Neuron (in vitro differentiated cells): ENCODE measurements around the gene CASQ2.

ENCODE experiments used
- H2AFZ ChIP-seq: one replicate; pipeline ENCODE4 v1.6.1; 2013; ENCODE audit warnings: low read depth, mild to moderate bottlenecking, inconsistent platforms, low read length, moderate library complexity
- H3K27me3 ChIP-seq: one replicate; pipeline ENCODE4 v1.6.1; 2013; ENCODE audit warnings: low read length; ENCODE audit not compliant: insufficient read depth
- H3K36me3 ChIP-seq: one replicate; pipeline ENCODE4 v1.6.1; 2013; ENCODE audit warnings: low read length; ENCODE audit not compliant: insufficient read depth
- H3K4me1 ChIP-seq: one replicate; pipeline ENCODE4 v1.6.1; 2013; ENCODE audit warnings: low read length; ENCODE audit not compliant: insufficient read depth
- H3K4me3 ChIP-seq: 2 replicates; pipeline ENCODE4 v1.5.1; 2013; ENCODE audit warnings: mild to moderate bottlenecking, low read length, moderate library complexity
- H3K9me3 ChIP-seq: one replicate; pipeline ENCODE4 v1.6.1; 2013; ENCODE audit warnings: low read length

The CASQ2 gene

GRCh38 chr1:115655916-115656315 lies 112.6 kb downstream of the CASQ2 start:
- H3K4me1 ChIP-seq, result peaks cover 10% of the 10 kb centered on the region
- no peaks in the 10 kb centered on the region for H3K27me3 ChIP-seq
- peaks cover 2% of the 10 kb centered on the region for H3K9me3 ChIP-seq
- no peaks in the 10 kb centered on the region for H3K36me3 ChIP-seq
- H2AFZ ChIP-seq, result no peak overlapping the region
- H3K4me3 ChIP-seq, result no peak overlapping the region

GRCh38 chr1:115655306-115655663 lies 113.2 kb downstream of the CASQ2 start:
- H3K36me3 ChIP-seq, result no peaks in the 10 kb centered on the region
- no peak overlapping the region for H2AFZ ChIP-seq
- peaks cover 14% of the 10 kb centered on the region for H3K4me1 ChIP-seq
- H3K9me3 ChIP-seq, result peaks cover 2% of the 10 kb centered on the region
- no peak overlapping the region for H3K4me3 ChIP-seq
- no peaks in the 10 kb centered on the region for H3K27me3 ChIP-seq

- Histone ChIP-seq H3K4me3 (no peak overlapping the region), H3K36me3 (no peaks in the 10 kb centered on the region), H3K9me3 (peaks cover 2% of the 10 kb centered on the region), H3K4me1 (peaks cover 19% of the 10 kb centered on the region), H2AFZ (no peak overlapping the region), H3K27me3 (no peaks in the 10 kb centered on the region)
Observed at GRCh38 chr1:115654663-115655305, 113.7 kb downstream of the CASQ2 start.

- H3K4me3 ChIP-seq, result no peak overlapping the region
- H3K36me3 ChIP-seq, result no peaks in the 10 kb centered on the region
- H3K27me3 ChIP-seq, result no peaks in the 10 kb centered on the region
- H3K9me3 ChIP-seq, result peaks cover 2% of the 10 kb centered on the region
- no peak overlapping the region for H2AFZ ChIP-seq
- H3K4me1 ChIP-seq, result peaks cover 21% of the 10 kb centered on the region
Observed at GRCh38 chr1:115654125-115654524, 114.4 kb downstream of the CASQ2 start.

- no peak overlapping the region for H3K4me3 ChIP-seq
- no peaks in the 10 kb centered on the region for H3K36me3 ChIP-seq
Observed at GRCh38 chr1:115652236-115652788, 116.2 kb downstream of the CASQ2 start.

GRCh38 chr1:115651391-115651790 lies 117.1 kb downstream of the CASQ2 start:
- H3K36me3 ChIP-seq, result no peaks in the 10 kb centered on the region
- no peak overlapping the region for H3K4me3 ChIP-seq
- no peak overlapping the region for H2AFZ ChIP-seq
- H3K27me3 ChIP-seq, result no peaks in the 10 kb centered on the region
- peaks cover 21% of the 10 kb centered on the region for H3K4me1 ChIP-seq
- H3K9me3 ChIP-seq, result no peaks in the 10 kb centered on the region

More at GRCh38 chr1:115652236-115652788, 116.2 kb downstream of the CASQ2 start:
- Histone ChIP-seq H3K27me3 (no peaks in the 10 kb centered on the region), H2AFZ (no peak overlapping the region), H3K9me3 (no peaks in the 10 kb centered on the region), H3K4me1 (peaks cover 21% of the 10 kb centered on the region)

- peaks cover 21% of the 10 kb centered on the region for H3K4me1 ChIP-seq
- no peak overlapping the region for H3K4me3 ChIP-seq
- no peaks in the 10 kb centered on the region for H3K9me3 ChIP-seq
- H3K27me3 ChIP-seq, result no peaks in the 10 kb centered on the region
- no peak overlapping the region for H2AFZ ChIP-seq
- H3K36me3 ChIP-seq, result no peaks in the 10 kb centered on the region
Observed at GRCh38 chr1:115650961-115651360, 117.6 kb downstream of the CASQ2 start.
